Nephron progenitor cell (in vitro differentiated cells): ENCODE results near the gene GABRG3.

Source experiments
- DNase-seq: peaks from one replicate; pipeline ENCODE4 v3.0.0; 2021
- H3K27ac Mint-ChIP-seq: 2 replicates; pipeline ENCODE4 v1.8.0; 2021; ENCODE audit warnings: mild to moderate bottlenecking, moderate library complexity, mixed read lengths
- H3K27me3 Mint-ChIP-seq: 2 replicates; pipeline ENCODE4 v1.8.0; 2021; ENCODE audit warnings: mild to moderate bottlenecking, low read depth, mixed read lengths; ENCODE audit not compliant: poor library complexity
- H3K36me3 Mint-ChIP-seq: 2 replicates; pipeline ENCODE4 v1.8.0; 2021; ENCODE audit warnings: low read depth, mixed read lengths
- H3K4me1 Mint-ChIP-seq: 2 replicates; pipeline ENCODE4 v1.8.0; 2021; ENCODE audit warnings: mixed read lengths
- H3K4me3 Mint-ChIP-seq: 2 replicates; pipeline ENCODE4 v1.8.0; 2021; ENCODE audit warnings: mild to moderate bottlenecking, moderate library complexity, mixed read lengths
- H3K9me3 Mint-ChIP-seq: 2 replicates; pipeline ENCODE4 v1.8.0; 2021; ENCODE audit warnings: mild to moderate bottlenecking, moderate library complexity, mixed read lengths
- TF ChIP-seq, protein P1 (sequence below): fragments of 200-600 bp; sonication (generic); IDR thresholded peaks from 2 replicates; pipeline ENCODE4 v1.5.0; 2021; ENCODE audit warnings: antibody characterized with exemption

GABRG3 gene

DNA sequence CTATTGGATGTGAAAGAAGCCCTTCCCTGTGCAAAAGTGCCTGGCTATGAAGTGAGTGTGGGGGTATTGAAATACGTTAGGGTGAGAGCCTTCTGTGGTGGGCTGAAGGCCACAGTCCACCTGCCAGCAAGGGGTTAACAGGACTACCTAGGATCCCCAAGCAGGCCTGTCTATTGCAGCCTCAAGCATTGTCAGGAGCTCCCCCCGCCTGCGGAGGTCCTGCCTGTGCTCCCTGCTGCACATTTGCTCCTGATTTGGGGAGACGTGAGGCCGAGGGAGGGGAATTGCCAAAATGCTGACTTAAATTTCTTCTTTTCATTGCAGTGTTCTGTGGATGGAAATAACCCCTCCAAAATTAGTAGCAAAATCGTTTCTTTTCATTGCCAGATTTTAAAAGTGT is 56.2 kb downstream of the GABRG3 start:
- DNase-seq, result no peak

DNA sequence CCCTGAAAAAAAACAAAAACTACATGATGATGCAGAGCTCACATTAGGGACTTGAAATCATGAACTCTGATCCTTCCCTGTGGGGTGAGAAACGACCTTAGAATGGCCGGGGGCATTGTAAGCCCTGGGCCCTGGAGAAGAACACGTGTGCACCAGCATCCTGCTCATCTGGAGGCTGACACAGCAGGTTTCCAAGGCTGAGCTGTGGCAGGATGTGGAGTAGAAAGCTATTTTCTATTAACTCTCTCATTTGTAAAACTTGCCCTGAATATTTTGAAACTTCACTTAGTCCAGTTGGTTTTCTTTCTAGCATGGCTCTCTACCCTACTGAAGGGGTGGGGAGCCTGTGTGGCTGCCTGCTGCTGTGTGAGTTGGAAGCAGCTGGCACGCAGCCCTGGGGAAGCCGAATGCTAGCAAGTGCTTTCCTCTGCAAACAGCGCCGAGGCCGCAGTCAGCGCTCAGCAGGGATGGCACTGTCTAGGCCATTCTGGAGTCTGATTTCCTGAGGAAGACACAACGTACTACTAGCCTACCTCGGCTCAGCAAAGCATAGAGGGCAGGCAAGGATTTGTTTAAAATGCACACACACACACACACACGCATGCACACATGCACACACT is 58.0 kb downstream of the GABRG3 start:
- TF ChIP-seq, protein P1, sequence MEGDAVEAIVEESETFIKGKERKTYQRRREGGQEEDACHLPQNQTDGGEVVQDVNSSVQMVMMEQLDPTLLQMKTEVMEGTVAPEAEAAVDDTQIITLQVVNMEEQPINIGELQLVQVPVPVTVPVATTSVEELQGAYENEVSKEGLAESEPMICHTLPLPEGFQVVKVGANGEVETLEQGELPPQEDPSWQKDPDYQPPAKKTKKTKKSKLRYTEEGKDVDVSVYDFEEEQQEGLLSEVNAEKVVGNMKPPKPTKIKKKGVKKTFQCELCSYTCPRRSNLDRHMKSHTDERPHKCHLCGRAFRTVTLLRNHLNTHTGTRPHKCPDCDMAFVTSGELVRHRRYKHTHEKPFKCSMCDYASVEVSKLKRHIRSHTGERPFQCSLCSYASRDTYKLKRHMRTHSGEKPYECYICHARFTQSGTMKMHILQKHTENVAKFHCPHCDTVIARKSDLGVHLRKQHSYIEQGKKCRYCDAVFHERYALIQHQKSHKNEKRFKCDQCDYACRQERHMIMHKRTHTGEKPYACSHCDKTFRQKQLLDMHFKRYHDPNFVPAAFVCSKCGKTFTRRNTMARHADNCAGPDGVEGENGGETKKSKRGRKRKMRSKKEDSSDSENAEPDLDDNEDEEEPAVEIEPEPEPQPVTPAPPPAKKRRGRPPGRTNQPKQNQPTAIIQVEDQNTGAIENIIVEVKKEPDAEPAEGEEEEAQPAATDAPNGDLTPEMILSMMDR, result no peak
- no peak for DNase-seq
- no peak overlapping the region for H3K4me3 Mint-ChIP-seq

More for the DNA sequence above, 56.2 kb downstream of the GABRG3 start:
- Mint-ChIP-seq H3K4me1 (peaks cover 11% of the 10 kb centered on the region), H3K4me3 (no peak overlapping the region), H3K27ac (no peak overlapping the region), H3K36me3 (no peaks in the 10 kb centered on the region), H3K9me3 (peaks cover 3% of the 10 kb centered on the region), H3K27me3 (peaks cover 12% of the 10 kb centered on the region)
- TF ChIP-seq, protein P1, result no peak

DNA sequence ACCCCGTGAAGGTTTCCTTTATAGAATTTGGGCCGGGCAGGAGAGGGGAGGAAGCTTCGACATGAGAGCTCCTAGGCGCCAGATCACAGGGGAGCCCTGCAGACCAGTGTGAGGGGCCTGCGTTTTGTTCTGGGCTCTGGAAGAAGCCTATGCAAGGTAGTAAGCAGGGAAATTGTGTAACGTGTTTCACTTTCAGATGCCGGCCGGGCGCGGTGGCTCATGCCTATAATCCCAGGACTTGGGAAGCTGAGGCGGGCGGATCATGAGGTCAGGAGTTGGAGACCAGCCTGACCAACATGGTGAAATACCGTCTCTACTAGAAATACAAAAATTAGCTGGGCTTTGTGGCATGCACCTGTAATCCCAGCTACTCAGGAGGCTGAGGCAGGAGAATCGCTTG is 65.2 kb downstream of the GABRG3 start:
- TF ChIP-seq, protein P1, result no peak
- no peaks in the 10 kb centered on the region for H3K4me1 Mint-ChIP-seq
- no peak for DNase-seq
- no peaks in the 10 kb centered on the region for H3K36me3 Mint-ChIP-seq
- H3K4me3 Mint-ChIP-seq, result no peak overlapping the region
- no peak overlapping the region for H3K27ac Mint-ChIP-seq
- H3K9me3 Mint-ChIP-seq, result peaks cover 11% of the 10 kb centered on the region
- H3K27me3 Mint-ChIP-seq, result peaks cover 10% of the 10 kb centered on the region

More for the DNA sequence above, 58.0 kb downstream of the GABRG3 start:
- Mint-ChIP-seq H3K4me1 (peaks cover 11% of the 10 kb centered on the region), H3K27me3 (peaks cover 11% of the 10 kb centered on the region), H3K9me3 (peaks cover 5% of the 10 kb centered on the region), H3K36me3 (no peaks in the 10 kb centered on the region), H3K27ac (peak overlapping the region; percentile 62)

DNA sequence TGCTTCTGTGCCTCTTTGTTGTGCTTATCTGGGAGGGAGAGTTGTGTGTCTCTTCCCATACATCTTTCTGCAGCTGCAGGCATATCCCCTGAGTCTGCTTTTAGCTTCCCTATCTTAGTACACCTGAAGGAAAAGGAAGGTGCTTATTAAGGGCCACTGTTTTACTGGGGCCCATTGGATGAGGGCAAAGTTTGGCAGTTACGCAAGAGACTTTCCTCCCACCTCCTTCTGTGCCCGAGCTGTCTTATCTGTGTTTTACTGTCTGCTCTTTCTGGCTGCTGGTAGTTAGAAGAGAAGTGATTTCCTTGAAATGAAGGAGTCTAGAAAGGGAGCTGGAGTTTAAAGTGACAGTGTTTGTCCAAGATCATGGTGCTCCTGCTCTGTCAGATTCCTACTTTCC is 66.5 kb downstream of the GABRG3 start:
- Mint-ChIP-seq H3K27me3 (peaks cover 8% of the 10 kb centered on the region), H3K4me3 (no peak overlapping the region), H3K27ac (no peak overlapping the region), H3K36me3 (no peaks in the 10 kb centered on the region), H3K9me3 (peaks cover 6% of the 10 kb centered on the region), H3K4me1 (no peaks in the 10 kb centered on the region)
- DNase-seq, result no peak
- TF ChIP-seq, protein P1, result no peak

DNA sequence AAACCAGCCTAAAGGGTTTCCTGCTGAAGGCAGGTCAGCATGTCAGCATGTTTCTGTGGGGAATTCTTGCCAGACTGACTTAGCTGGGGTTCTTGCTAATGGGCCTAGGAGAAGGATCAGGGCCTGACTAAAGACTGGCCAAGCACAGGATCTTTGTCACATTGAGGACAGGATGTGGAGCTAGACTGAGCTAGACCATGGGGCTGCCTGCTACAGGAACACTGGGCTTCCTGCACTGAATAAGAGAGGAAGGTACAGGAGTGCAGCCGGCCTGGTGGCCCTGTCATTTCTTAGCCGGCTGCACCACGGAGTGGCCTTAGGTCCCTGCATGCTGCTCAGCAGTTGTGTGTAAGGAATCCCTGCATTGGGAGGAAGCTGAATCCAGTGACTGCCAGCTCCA is 68.2 kb downstream of the GABRG3 start:
- Mint-ChIP-seq H3K9me3 (peaks cover 6% of the 10 kb centered on the region), H3K27ac (no peak overlapping the region), H3K4me1 (no peaks in the 10 kb centered on the region), H3K36me3 (no peaks in the 10 kb centered on the region), H3K4me3 (no peak overlapping the region), H3K27me3 (peaks cover 10% of the 10 kb centered on the region)
- TF ChIP-seq, protein P1, result no peak
- no peak for DNase-seq

DNA sequence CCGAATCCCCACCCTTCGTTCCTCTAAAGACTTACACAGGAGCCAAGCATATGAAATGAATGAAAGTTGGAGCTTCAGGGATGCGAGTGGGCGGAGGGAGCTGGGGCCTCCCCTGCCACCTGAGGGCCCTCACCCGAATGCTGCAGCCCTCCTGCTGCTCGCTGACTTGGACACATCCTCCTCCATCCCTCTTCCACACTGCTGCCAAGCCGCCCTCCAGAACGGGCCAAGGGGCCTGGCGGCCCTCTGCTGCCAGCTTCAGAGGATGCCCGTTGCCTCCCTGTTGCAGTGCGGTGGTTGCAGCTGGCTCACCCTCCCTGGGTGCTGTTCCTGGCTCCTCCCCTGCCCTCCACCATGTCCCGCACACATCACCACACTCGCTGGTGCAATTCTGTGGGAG is 71.2 kb downstream of the GABRG3 start:
- H3K27ac Mint-ChIP-seq, result peak overlapping the region; percentile 82
- H3K9me3 Mint-ChIP-seq, result no peaks in the 10 kb centered on the region
- no peak overlapping the region for H3K4me3 Mint-ChIP-seq
- peaks cover 6% of the 10 kb centered on the region for H3K27me3 Mint-ChIP-seq
- DNase-seq, result no peak
- TF ChIP-seq, protein P1, result no peak
- H3K4me1 Mint-ChIP-seq, result no peaks in the 10 kb centered on the region
- no peaks in the 10 kb centered on the region for H3K36me3 Mint-ChIP-seq
